ENCODE results near the gene CNN1.

GRCh38 chr19:11507370-11508078, 31.1 kb upstream of the CNN1 start:
- no peak for TF ChIP-seq CTCF (IDR thresholded peaks at IDR 0.05 in 4 of 5, conservative IDR thresholded peaks at IDR 0.05 in 1 of 5)
- TF ChIP-seq POLR2A (IDR thresholded peaks at IDR 0.05), result no peak
